NK-92 (cell line): ENCODE measurements around the gene NCOA7.
"Not testable (repeated sequence)": the region's sequence is repeated elsewhere in the genome, so short reads cannot be mapped to it uniquely, and the experiment has no call there.

Experiments
- DNase-seq: peaks from one replicate; lab custom pipeline; 2025; ENCODE audit not compliant: unreplicated experiment; lab: John Stamatoyannopoulos, UW

Gene NCOA7

GRCh38 chr6:125867483-125867942, 76.8 kb downstream of the NCOA7 start:
- DNase-seq: no peak

- no peak for DNase-seq
Measured at GRCh38 chr6:125868252-125868651, 77.5 kb downstream of the NCOA7 start.

- no peak for DNase-seq
Measured at GRCh38 chr6:125868678-125869395, 78.1 kb downstream of the NCOA7 start.

- DNase-seq: no peak
Measured at GRCh38 chr6:125869427-125869826, 78.7 kb downstream of the NCOA7 start.

GRCh38 chr6:125871365-125871764, 80.6 kb downstream of the NCOA7 start:
- DNase-seq: no peak

- no peak for DNase-seq
Measured at GRCh38 chr6:125872259-125872921, 81.6 kb downstream of the NCOA7 start.

GRCh38 chr6:125882243-125882642, 91.5 kb downstream of the NCOA7 start:
- DNase-seq: no peak

GRCh38 chr6:125884634-125885371, 94.0 kb downstream of the NCOA7 start:
- no peak for DNase-seq

- DNase-seq: no peak
Measured at GRCh38 chr6:125886021-125886420, 95.3 kb downstream of the NCOA7 start.

GRCh38 chr6:125886914-125887313, 96.2 kb downstream of the NCOA7 start:
- no peak for DNase-seq

- no peak for DNase-seq
Measured at GRCh38 chr6:125887372-125887771, 96.6 kb downstream of the NCOA7 start.

- no peak for DNase-seq
Measured at GRCh38 chr6:125888989-125889656, 98.4 kb downstream of the NCOA7 start.

- no peak for DNase-seq
Measured at GRCh38 chr6:125899726-125900182, 109.0 kb downstream of the NCOA7 start.

- DNase-seq: peak; percentile 3
Measured at GRCh38 chr6:125904871-125905270, 114.1 kb downstream of the NCOA7 start.

- no peak for DNase-seq
Measured at GRCh38 chr6:125906158-125906998, 115.6 kb downstream of the NCOA7 start.

GRCh38 chr6:125910527-125910926, 119.8 kb downstream of the NCOA7 start:
- DNase-seq: no peak

- not testable (repeated sequence) for DNase-seq
Measured at GRCh38 chr6:125911051-125911451, 120.3 kb downstream of the NCOA7 start.

- not testable (repeated sequence) for DNase-seq
Measured at GRCh38 chr6:125912430-125912829, 121.7 kb downstream of the NCOA7 start.

- no peak for DNase-seq
Measured at GRCh38 chr6:125913145-125913544, 122.4 kb downstream of the NCOA7 start.

- no peak for DNase-seq
Measured at GRCh38 chr6:125913864-125914351, 123.1 kb downstream of the NCOA7 start.
